HG02763 (cell line): ENCODE data around the gene CACYBP.
A peak's percentile ranks its signal among the peaks of the same experiment; 100 is the strongest.

Experiments used
- ATAC-seq: cut with Tn5 transposase; IDR thresholded peaks from one replicate; pipeline ENCODE4 v1.9.1; 2021; ENCODE audit warnings: mild to moderate bottlenecking, moderate library complexity; ENCODE audit not compliant: unreplicated experiment

CACYBP gene

GRCh38 chr1:174999936-175000696, at the start of gene CACYBP:
CACYBP (plus strand) TSS chr1:174999947; CDS start chr1:175000181, 234 bp downstream.
- ATAC-seq, result no peak

GRCh38 chr1:174953285-174954072, 46.3 kb upstream of the CACYBP start:
- ATAC-seq, result no peak

GRCh38 chr1:174954073-174954460, 45.7 kb upstream of the CACYBP start:
- no peak for ATAC-seq

GRCh38 chr1:174954671-174955669, 44.8 kb upstream of the CACYBP start:
- no peak for ATAC-seq

GRCh38 chr1:174956086-174956485, 43.7 kb upstream of the CACYBP start:
- no peak for ATAC-seq

- no peak for ATAC-seq
These were observed 42.8 kb upstream of the CACYBP start for GRCh38 chr1:174956976-174957375.

GRCh38 chr1:174957829-174958228, 41.9 kb upstream of the CACYBP start:
- no peak for ATAC-seq

- ATAC-seq, result no peak
These were observed 41.4 kb upstream of the CACYBP start for GRCh38 chr1:174958396-174958795.

GRCh38 chr1:174960362-174960761, 39.4 kb upstream of the CACYBP start:
- ATAC-seq, result no peak

GRCh38 chr1:174963529-174964125, 36.1 kb upstream of the CACYBP start:
- ATAC-seq, result no peak

- no peak for ATAC-seq
These were observed 35.3 kb upstream of the CACYBP start for GRCh38 chr1:174964261-174964971.

- no peak for ATAC-seq
These were observed 34.8 kb upstream of the CACYBP start for GRCh38 chr1:174964972-174965361.

GRCh38 chr1:174965362-174966007, 34.3 kb upstream of the CACYBP start:
- ATAC-seq, result no peak

- no peak for ATAC-seq
These were observed 33.7 kb upstream of the CACYBP start for GRCh38 chr1:174966008-174966572.

- no peak for ATAC-seq
These were observed 31.7 kb upstream of the CACYBP start for GRCh38 chr1:174967845-174968705.

GRCh38 chr1:174968750-174969244, 30.9 kb upstream of the CACYBP start:
- peak; percentile 73 for ATAC-seq

- ATAC-seq, result peak; percentile 36
These were observed 29.8 kb upstream of the CACYBP start for GRCh38 chr1:174969977-174970376.

- ATAC-seq, result no peak
These were observed 28.3 kb upstream of the CACYBP start for GRCh38 chr1:174971466-174971865.
